HG03520 (cell line): ENCODE measurements around the gene KLHL18.
A peak's percentile ranks its signal among the peaks of the same experiment; 100 is the strongest.
"Not testable (repeated sequence)": the region's sequence is repeated elsewhere in the genome, so short reads cannot be mapped to it uniquely, and the experiment has no call there.

Source experiments
- ATAC-seq: cut with Tn5 transposase; IDR thresholded peaks from one replicate; pipeline ENCODE4 v1.9.1; 2021; ENCODE audit warnings: mild to moderate bottlenecking, moderate library complexity; ENCODE audit not compliant: unreplicated experiment

Gene KLHL18

DNA sequence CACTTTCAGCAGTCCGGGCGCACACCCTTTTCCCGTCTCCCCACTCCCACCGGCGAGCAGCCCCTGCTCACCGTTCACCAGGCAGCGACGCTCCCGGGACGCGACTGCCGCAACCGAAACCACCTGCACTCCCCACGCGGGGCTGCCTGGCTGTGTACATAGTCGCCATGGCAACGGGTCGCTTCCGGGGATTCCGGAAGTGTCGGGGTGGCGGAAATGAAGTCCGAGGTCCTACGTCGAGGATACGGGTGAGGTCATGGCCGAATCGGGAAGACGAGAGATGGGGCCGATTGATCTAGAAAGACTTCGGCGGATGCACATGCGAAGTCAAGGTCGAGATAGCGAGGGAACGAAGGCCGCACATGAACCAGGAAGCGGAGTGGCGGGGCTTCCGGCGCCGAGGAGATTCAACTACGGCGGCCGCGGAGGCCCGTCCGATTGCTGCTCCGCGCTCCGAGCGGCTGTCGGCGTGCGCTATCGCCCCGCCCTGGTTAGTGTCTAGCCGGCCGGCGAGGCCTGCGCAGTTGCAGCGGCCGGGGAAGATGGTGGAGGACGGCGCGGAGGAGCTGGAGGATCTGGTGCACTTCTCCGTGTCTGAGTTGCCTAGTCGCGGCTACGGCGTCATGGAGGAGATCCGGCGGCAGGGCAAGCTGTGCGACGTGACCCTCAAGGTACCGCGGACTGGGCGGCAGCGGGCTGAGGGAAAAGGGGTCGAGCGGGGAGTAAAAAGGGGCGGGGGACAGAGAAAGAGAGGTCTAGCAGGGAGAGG lies at the start of gene KLHL18, which contains the start of gene KIF9:
Gene KLHL18 (plus strand): TSS at position 521 of the 769 bp plus-strand sequence. CDS start 22 bp downstream, at position 543.
Gene KIF9 (minus strand): TSS at position 376 of the 769 bp plus-strand sequence. CDS start 5,425 bp downstream, outside the sequence.
- peak; percentile 68 for ATAC-seq

DNA sequence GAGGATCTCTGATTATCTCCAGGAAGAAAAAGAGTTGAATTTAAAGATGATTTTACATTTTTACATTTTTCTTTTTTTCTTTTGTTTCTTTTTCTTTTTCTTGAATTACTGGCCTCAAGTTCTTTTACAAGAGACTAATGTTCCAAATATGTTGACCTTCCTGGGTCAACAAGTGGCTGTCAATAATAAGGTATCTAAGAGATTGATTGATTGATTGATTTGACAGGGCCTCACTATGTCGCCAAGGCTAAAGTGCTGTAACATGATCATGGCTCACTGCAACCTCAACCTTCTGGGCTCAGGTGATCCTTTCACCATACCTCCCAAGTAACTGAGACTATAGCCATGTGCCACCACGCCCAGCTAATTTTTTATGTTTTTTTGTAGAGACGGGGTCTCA lies 44.7 kb upstream of the KLHL18 start:
- no peak for ATAC-seq

DNA sequence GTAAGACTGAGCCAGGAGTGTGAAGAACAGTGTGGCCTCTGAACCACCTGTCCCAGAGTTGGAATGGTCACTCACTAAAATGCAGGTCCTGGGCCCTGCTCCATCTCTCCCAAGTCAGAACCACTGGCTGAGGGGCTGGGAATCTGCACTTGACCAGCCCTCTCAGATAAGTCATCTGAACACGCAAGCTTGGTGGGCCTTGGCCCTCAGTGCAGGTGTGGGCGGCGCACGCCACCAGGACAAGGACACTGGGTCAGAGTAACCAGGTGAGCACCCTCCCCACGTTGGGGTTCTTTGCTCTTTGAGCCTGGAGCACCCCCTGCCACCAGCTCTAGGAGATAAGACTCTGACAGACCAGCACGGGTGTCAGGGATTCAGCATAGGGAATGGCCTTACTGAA lies 42.8 kb upstream of the KLHL18 start:
- no peak for ATAC-seq

DNA sequence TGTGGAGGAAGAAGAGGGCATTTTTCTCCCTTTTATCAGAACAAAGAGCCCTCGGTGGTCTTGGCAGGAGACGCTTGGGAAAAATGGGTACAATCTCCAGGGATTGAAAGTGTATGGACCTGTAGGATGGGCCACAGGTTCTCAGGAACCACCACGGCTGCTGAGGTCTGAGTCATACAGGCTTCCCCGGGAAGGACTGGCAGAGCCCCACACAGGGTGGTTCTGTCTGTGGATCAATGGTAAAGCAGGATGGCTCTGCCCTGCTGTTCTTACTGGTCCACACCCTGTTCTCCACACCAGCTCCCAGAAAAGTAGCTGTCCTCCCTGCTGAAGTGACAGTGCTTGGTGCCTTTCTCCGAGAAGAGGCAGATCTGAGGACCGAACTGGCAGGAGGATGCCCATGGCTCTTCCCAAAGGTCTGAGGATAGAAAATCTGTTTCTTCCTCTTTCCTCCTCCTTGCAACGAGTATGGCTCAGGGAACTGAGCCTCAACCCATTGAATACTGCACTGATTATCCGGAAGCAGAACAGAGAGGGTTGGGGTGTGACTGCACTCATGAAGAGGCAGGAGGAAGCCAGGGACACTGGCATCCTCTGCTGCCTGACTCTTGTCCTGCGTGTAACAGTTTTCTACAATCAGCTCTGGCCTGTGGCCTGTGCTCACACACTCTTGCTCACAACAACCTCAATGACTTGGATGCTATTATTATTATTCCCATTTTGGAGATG lies 39.2 kb upstream of the KLHL18 start:
- ATAC-seq, result no peak

DNA sequence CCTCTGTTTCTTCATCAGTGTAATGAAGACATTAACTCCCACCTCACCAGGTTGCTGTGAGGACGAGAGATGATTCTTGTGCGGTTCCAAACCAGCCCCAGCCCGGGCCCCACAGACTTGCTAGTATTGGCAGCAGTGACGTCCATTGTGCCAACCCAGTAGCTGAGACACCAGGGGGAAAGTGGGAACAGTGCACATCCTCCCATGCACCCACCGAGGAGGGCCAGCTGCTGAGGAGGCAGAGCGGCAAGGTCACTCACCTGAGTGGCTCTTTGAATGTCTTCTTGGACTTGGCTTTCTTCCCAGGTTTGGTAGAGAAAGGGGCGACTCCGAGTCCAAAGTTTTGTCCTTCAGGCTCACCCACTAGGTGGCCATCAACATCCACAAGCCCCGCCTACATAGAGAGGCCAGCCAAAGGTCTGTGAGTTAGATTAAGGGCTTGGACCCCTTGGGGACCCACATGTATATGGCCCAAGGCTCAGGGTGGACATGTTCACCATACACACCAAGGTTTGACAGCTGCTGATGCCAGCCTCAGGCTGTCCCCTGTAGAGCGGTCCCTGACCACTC lies 38.1 kb upstream of the KLHL18 start:
- ATAC-seq, result no peak

DNA sequence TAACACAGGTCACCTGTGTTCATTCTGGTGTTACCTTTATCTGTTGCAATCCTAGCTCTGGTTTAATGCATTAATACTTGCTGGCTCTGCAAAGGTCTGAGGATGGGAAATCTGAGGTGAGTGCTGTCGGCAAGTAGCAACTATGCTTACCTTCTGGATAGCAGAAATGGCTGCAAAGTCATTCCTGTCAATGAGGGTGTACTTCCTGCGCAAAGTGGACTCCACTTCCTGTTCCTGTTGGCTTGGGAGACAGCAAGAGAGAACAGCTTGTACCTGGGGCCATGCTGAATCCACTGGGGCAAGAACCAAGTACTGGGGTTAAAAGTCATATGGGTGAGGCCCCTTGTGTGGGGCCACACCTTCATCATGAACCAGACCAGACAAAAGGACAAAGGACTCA lies 37.5 kb upstream of the KLHL18 start:
- ATAC-seq, result no peak

DNA sequence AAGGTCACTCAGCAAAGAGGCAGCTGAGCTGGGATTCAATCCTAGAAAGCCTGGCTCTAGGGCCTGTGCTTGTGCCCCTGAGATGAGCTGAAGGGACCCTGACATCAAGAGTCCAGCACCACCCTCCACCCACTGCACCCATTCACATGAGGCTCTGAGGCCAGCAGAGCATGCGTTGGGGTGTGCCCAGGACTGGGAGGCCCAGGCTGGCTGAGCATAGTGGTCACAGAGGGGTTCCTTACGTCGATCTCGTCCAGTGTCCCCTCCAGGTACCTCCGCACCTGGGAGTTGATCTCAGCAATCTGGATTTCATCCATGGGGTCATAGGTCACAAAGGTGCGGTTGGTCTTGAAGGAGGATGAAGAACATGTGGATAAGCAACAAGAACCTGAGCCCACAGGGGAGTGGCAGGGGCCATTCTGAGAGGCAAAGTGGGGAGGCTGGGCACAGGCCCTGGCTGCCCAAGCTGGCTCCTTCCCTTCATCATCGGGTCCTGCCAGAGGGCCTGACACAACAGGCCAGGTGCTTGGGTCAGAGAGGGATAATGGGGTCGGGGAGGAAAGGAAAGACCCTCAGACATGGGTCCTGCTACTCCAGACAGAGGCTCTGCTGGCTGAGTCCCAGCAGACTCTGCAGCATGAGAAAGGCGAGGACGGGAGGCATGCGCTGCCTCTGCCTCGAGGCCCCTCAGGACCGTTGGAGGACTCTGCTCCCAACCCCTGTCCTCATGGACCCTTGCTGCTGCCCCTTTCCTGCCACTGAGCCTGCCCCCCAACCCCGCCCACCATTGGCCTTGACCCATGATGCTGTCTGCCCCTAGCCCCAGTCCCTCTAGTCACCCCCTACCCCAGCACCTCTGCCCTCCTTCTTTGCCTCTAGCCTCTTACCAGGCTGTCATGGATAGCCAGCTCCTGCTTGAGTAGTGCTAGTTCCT lies 35.3 kb upstream of the KLHL18 start:
- ATAC-seq, result no peak

DNA sequence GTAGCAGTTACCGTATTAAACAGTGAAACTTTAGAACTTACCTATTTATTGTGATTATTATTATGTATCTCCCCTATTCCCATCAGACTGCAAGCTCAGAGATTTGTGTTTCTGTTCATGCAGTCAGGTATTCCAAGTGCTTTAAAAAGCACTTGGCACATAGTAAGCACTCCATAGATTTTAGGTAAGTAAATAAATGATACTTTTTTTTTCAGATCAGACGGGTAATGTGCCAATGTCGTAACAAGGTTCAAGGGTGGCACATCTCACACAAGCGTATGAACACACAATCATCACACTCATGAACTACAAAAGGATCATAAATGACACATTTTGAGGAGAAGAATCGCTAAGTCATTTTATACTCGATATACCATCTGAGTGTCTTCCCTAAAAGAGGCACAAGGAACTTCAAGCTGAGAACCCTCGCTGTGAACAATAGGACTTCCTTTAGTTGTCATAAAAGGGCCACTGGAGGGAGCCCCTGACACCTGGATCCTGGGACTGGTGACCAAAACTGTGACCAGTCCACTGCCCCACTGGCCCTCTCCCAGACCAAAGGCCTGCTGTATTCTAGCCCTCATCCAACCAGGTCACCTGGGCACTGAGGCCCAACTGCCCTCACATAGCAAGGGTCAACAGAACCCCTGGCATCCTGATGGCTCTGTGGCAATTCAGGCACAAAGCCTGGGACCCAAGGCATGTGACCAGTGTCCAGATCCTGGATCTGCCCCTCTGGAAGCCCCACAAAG lies 32.3 kb upstream of the KLHL18 start:
- no peak for ATAC-seq

DNA sequence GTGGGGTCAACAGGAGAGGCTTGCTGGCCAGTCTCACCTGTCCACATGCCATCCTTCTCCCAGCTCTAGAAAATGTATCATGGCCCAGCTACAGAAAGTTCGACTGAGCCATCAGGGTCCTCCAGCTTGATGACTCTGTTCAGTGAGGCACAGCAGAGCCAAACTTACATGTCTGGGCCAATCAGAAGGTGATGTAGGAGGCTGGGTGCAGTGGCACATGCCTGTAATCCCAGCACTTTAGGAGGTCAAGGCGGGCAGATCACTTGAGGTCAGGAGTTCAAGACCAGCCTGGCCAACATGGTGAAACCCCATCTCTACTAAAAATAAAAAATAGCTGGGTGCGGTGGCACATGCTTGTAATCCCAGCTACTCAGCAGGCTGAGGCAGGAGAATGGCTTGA lies 31.7 kb upstream of the KLHL18 start:
- not testable (repeated sequence) for ATAC-seq

DNA sequence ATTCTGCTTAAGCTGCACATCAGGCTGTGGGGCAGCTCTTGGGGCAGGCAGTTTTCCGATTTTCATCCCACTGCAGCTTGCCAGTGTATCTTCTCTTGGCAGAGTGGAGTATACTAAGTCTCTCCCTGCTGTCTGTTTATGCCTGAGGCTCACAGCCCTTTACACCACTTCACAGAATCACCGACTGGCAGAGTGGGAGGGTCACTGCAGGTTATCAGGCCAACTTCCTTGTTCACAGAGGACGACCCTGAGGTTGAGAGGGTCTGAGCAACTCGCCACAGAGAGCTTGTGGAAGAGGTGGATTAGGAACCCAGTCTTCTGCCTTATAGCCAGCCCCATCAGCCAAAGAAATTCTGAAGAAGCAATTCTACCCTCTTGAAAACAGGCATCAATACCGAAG lies 31.1 kb upstream of the KLHL18 start:
- no peak for ATAC-seq

DNA sequence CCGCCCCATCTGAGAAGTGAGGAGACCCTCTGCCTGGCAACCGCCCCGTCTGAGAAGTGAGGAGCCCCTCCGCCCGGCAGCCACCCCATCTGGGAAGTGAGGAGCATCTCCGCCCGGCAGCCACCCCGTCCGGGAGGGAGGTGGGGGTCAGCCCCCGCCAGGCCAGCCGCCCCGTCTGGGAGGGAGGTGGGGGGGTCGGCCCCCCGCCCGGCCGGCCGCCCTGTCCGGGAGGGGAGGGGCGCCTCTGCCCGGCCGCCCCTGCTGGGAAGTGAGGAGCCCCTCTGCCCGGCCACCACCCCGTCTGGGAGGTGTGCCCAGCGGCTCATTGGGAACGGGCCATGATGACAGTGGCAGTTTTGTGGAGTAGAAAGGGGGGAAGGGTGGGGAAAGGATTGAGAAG lies 26.4 kb upstream of the KLHL18 start:
- ATAC-seq, result not testable (repeated sequence)

DNA sequence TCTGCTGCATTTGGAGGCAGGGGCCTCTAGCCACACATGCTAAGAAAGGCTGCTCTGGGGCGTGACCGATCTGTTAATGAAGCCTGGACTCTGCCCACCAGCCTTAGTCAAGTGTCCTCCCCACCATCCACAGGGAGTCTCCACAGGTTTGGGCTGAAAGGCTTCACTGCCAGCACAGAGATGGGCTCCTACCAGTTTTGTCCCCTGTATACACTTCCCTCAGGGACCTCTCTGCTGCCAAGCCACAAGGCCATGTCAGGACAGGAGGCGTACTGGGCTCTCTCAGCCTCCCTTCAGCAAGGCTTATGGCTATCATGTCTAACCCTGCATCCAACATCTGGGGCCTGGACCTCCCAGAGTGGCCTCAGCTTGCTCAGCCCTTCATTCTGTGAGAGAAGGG lies 23.6 kb upstream of the KLHL18 start:
- no peak for ATAC-seq

DNA sequence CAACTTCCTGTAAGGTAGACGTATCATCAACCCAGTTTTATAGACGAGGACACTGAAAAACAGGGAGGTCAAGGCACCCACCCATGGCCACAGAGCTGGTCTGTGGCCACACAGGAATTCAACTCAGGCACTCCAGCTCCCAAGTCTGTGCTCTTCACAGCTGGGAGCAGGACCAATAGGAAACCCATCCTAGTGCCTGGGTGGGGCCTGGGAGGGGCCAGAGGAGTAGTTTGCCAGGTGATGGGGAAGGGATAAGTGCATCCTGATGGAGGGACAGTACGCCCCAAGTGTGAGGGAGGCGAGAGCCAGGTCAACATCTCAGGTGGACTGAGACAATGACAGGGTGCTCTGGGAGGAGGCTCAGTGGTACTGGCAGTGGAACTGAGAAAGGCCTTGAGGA lies 22.1 kb upstream of the KLHL18 start:
- no peak for ATAC-seq

DNA sequence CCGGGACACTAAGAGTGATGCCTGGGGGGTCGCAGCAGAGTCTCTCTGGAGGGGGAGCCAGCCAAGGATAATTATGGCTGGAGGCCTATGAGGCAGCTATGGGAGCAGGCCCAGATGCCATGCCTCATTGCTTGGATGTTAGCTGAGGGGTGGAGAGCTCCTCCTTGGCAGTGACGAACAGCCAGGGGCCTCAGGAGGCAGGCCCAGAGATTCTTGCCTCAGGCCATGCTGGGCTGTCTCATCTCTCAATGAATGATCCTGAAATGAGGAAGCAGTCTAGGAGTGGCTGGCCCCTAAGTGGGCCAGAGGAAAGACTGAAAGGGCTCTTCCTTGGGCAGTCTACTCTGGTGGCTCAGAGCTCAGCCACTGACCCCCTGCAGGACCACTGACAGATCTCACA lies 21.4 kb upstream of the KLHL18 start:
- ATAC-seq, result no peak

DNA sequence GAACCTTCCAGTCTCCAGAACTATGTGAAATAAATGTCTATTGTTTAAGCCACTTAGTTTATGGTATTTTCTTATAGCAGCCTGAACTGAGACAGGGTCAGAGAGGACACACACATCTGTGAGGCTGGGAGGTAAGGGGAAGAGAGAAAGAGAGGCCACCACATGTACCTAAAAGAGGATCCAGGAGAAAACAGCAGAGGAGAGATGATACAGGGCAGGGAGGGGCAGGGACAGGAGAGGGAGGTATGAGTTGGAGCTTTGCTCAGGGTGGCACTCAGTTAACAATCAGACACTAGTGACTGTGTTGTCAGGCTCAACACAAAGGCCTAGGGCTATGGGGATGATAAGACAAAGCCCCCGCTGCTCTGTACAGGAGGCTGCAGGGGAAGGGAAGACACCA lies 17.7 kb upstream of the KLHL18 start:
- ATAC-seq, result no peak

DNA sequence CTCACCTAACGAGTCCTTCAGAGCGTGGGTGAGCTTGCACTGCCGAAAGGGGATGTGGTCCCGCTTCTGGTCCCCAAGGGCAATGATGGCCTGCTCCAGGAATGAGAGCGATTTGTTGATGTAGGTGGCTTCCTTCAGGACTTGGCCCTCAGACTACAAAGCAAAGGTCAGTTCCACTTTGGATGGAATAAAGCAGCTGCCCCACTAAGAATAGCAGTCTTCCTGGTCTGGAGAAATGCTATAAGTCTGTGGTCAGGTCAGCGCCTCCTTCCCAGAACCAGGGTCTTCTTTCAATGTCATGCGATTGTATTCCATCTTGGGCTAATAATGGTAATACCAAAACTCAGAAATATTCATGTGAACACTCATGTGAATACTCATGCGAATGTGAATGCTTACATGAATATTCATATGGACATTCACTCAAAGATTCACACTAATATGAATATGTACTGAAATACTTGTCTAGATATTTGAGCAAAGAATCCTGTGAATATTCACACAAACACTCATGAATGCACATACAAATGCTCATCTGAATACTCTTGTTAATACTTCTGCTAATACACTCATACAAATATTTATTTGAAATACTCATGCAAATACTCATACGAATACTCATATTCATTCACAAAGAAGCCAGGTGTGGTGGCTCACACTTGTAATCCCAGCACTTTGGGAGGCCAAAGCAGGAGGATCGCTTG lies 16.9 kb upstream of the KLHL18 start:
- no peak for ATAC-seq

DNA sequence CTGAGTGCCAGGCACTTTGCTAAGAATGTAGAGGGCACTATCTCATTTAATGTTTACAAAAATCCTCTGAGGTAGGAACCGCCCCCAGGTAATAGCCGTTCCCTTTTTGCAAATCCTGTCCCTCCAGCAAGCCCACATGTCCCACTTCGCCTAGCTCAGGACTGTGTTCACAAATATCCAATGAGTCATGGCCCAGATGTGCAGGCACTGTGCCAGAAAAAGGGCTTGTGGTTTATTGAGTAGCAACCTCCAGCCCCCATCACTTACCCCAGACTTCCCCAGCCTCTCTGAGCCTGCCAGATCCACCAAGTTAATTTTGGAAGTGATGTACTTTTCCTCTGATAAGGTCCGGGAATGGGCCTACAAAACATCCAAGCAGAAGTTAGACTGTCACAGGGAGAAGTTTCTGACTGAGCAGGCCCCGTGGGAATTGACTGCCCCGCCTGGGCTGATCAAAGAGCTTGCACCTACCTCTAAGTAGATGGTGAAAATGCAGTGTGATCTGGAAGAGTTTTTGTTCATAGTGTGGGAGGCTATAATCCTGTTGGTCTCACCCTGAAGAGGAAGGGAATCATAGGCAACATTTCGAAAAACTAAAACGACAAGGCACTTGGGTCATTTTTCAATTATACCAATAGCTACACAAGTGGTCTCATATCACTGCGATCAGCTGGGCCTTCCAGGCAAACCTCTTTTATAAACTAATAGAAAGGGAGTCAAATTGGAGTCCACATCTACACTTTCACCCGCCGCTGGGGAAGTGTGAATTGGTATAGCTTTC lies 15.8 kb upstream of the KLHL18 start:
- ATAC-seq, result no peak

DNA sequence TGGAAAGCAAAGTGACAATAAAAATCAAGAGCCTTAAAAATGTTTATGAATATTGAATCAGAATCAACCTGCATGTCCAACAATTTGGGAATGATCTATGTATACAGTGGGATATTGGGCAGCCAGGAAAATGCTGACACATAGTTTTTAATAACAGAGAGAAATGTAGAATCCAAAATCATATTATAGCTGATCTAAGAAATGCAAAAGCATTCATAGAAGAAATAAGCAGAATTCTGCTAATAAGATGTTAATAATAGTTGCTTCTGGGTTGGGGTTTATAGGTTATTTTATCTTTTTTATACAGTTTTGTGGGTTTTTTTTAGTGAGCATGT lies 15.3 kb upstream of the KLHL18 start:
- ATAC-seq, result no peak

DNA sequence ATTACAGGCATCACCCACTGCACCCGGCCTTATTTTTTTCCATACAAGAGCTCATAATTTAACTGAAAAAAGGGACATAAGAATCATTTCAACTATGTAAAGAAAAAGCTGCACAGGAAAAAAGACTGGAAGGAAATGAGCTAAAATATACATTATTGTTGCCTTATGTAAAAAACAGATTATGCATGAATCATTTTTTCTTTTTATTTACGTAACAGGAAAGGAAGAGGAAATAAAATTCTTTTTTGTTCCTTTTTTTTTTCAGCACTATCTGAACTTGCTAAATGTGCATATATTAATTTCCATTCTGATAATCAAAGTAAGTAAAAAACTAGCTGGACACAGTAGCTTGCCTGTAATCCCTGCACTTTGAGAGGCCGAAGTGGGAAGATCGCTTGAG lies 12.2 kb upstream of the KLHL18 start:
- no peak for ATAC-seq
